SK-N-SH treated with all-trans-retinoic acid at 6 μM for 48 hours (cell line): ENCODE results near the gene SLC5A8.
A peak's percentile ranks its signal among the peaks of the same experiment; 100 is the strongest.

Experiments
- ATAC-seq: fragments of 200-7000 bp; cut with Tn5 transposase; 3 replicates; pipeline ENCODE4 v1.9.1; 2020; ENCODE audit warnings: mild to moderate bottlenecking, moderate library complexity
- ARNTL ChIP-seq: fragments of 450-650 bp; formaldehyde crosslinking; IDR thresholded peaks from 2 replicates; pipeline ENCODE4 v1.5.0; 2020; ENCODE audit warnings: low read depth, mild to moderate bottlenecking, moderate library complexity, borderline replicate concordance
- BACH2 ChIP-seq: fragments of 250-450 bp; sonication (Bioruptor Pico); IDR thresholded peaks from 2 replicates; pipeline ENCODE4 v1.9.0; 2021; ENCODE audit warnings: mild to moderate bottlenecking, borderline replicate concordance
- CREB5 ChIP-seq: fragments of 250-450 bp; sonication (Bioruptor Pico); IDR thresholded peaks from 2 replicates; pipeline ENCODE4 v1.5.1; 2020; ENCODE audit warnings: low read depth, mild to moderate bottlenecking, moderate library complexity
- CSDC2 ChIP-seq: fragments of 250-450 bp; sonication (Bioruptor Pico); IDR thresholded peaks from 2 replicates; pipeline ENCODE4 v1.5.0; 2020; ENCODE audit warnings: mild to moderate bottlenecking, moderate library complexity
- ESRRG ChIP-seq: fragments of 250-450 bp; sonication (Bioruptor Pico); IDR thresholded peaks from 2 replicates; pipeline ENCODE4 v1.6.1; 2021; ENCODE audit warnings: mild to moderate bottlenecking
- ISL1 ChIP-seq: fragments of 250-450 bp; sonication (Bioruptor Pico); IDR thresholded peaks from 2 replicates; pipeline ENCODE4 v2.1.2; 2022; ENCODE audit warnings: mild to moderate bottlenecking, moderate library complexity
- POU6F1 ChIP-seq: fragments of 250-450 bp; sonication (Bioruptor Pico); IDR thresholded peaks from 2 replicates; pipeline ENCODE4 v1.8.0; 2021; ENCODE audit warnings: low read depth, mild to moderate bottlenecking, moderate library complexity, borderline replicate concordance
- PPARA ChIP-seq: fragments of 250-450 bp; sonication (Bioruptor Pico); IDR thresholded peaks from 2 replicates; pipeline ENCODE4 v1.5.0; 2020; ENCODE audit warnings: mild to moderate bottlenecking, borderline replicate concordance
- RARB ChIP-seq: fragments of 250-450 bp; sonication (Bioruptor Pico); IDR thresholded peaks from 2 replicates; pipeline ENCODE4 v1.8.0; 2021; ENCODE audit warnings: mild to moderate bottlenecking, moderate library complexity
- SNAI2 ChIP-seq: fragments of 250-450 bp; sonication (Bioruptor Pico); IDR thresholded peaks from 2 replicates; pipeline ENCODE4 v1.5.0; 2020; ENCODE audit warnings: mild to moderate bottlenecking, moderate library complexity
- TCF4 ChIP-seq: fragments of 250-450 bp; sonication (Bioruptor Pico); IDR thresholded peaks from 2 replicates; pipeline ENCODE4 v1.8.0; 2021; ENCODE audit warnings: mild to moderate bottlenecking, moderate library complexity, borderline replicate concordance
- TOX ChIP-seq: fragments of 250-450 bp; sonication (Bioruptor Pico); IDR thresholded peaks from 2 replicates; pipeline ENCODE4 v1.8.0; 2021; ENCODE audit warnings: mild to moderate bottlenecking, moderate library complexity, borderline replicate concordance
- ZC3H10 ChIP-seq: fragments of 250-450 bp; sonication (Bioruptor Pico); IDR thresholded peaks from 2 replicates; pipeline ENCODE4 v1.5.1; 2021; ENCODE audit warnings: mild to moderate bottlenecking, moderate library complexity
- ZFP3 ChIP-seq: fragments of 250-450 bp; sonication (Bioruptor Pico); IDR thresholded peaks from 2 replicates; pipeline ENCODE4 v1.5.0; 2020; ENCODE audit warnings: mild to moderate bottlenecking, moderate library complexity
- ZFP30 ChIP-seq: fragments of 450-650 bp; formaldehyde crosslinking; IDR thresholded peaks from 2 replicates; pipeline ENCODE4 v1.5.0; 2022; ENCODE audit warnings: mild to moderate bottlenecking, moderate library complexity
- ZNF565 ChIP-seq: fragments of 450-650 bp; formaldehyde crosslinking; conservative IDR thresholded peaks from 2 replicates; pipeline ENCODE4 v1.5.0; 2020; ENCODE audit warnings: low read depth, mild to moderate bottlenecking, moderate library complexity
- ZNF70 ChIP-seq: fragments of 450-650 bp; formaldehyde crosslinking; IDR thresholded peaks from 2 replicates; pipeline ENCODE4 v1.5.0; 2020; ENCODE audit warnings: mild to moderate bottlenecking, moderate library complexity
- TF ChIP-seq, protein P1 (sequence below): fragments of 250-450 bp; sonication (Bioruptor Pico); IDR thresholded peaks from 2 replicates; pipeline ENCODE4 v1.5.1; 2021; ENCODE audit warnings: mild to moderate bottlenecking, moderate library complexity
- TF ChIP-seq, protein P2 (sequence below): fragments of 250-450 bp; sonication (Bioruptor Pico); IDR thresholded peaks from 2 replicates; pipeline ENCODE4 v1.5.0; 2020; ENCODE audit warnings: mild to moderate bottlenecking, moderate library complexity

SLC5A8 gene

DNA sequence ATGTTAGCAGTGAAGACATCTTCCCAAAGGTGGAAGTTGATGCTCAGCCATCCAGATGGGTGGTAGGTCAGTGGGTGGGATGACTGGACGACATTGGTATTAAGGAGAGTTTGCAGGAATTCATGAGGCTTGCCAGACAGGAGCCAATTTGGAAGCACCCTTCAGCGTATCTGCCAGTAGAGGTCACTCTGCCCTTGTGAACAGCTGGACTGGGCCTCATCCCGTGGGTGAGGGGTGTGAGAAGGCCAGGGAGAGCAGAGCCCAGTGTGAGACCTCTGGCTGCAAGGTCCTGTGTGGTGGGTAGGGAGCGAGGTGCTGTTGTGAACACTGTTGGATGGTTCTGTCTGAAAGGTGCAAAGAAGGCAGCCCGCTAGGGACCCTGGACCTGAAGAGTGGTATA, 37.7 kb downstream of the SLC5A8 start:
- TF ChIP-seq CSDC2 (CRISPR knock-in tag): no peak
- TF ChIP-seq CREB5 (CRISPR knock-in tag): no peak
- TF ChIP-seq BACH2: no peak
- no peak for TF ChIP-seq PPARA (CRISPR knock-in tag)
- no peak for TF ChIP-seq ISL1 (CRISPR knock-in tag)
- TF ChIP-seq SNAI2: no peak
- no peak for TF ChIP-seq ZFP30 (CRISPR knock-in tag)
- TF ChIP-seq TCF4 (CRISPR knock-in tag): no peak
- no peak for TF ChIP-seq ZNF565 (CRISPR knock-in tag)
- no peak for TF ChIP-seq TOX (CRISPR knock-in tag)
- peak; percentile 53 for ATAC-seq

GRCh38 chr12:101168001-101168400, 42.0 kb downstream of the SLC5A8 start:
- no peak for TF ChIP-seq PPARA (CRISPR knock-in tag)
- TF ChIP-seq TOX (CRISPR knock-in tag): no peak
- no peak for TF ChIP-seq ZNF565 (CRISPR knock-in tag)
- no peak for TF ChIP-seq CREB5 (CRISPR knock-in tag)
- no peak for TF ChIP-seq ZC3H10
- TF ChIP-seq ESRRG (CRISPR knock-in tag): no peak
- ATAC-seq: no peak

- ATAC-seq: no peak
- no peak for TF ChIP-seq ZNF565 (CRISPR knock-in tag)
- TF ChIP-seq CREB5 (CRISPR knock-in tag): no peak
- no peak for TF ChIP-seq ZC3H10
- no peak for TF ChIP-seq SNAI2
- no peak for TF ChIP-seq ISL1 (CRISPR knock-in tag)
- TF ChIP-seq ESRRG (CRISPR knock-in tag): no peak
- no peak for TF ChIP-seq CSDC2 (CRISPR knock-in tag)
- no peak for TF ChIP-seq ARNTL (CRISPR knock-in tag)
- TF ChIP-seq ZNF70 (CRISPR knock-in tag): no peak
- TF ChIP-seq RARB (CRISPR knock-in tag): no peak
- no peak for TF ChIP-seq ZFP30 (CRISPR knock-in tag)
- no peak for TF ChIP-seq ZFP3 (CRISPR knock-in tag)
- no peak for TF ChIP-seq POU6F1
- TF ChIP-seq, protein P1, sequence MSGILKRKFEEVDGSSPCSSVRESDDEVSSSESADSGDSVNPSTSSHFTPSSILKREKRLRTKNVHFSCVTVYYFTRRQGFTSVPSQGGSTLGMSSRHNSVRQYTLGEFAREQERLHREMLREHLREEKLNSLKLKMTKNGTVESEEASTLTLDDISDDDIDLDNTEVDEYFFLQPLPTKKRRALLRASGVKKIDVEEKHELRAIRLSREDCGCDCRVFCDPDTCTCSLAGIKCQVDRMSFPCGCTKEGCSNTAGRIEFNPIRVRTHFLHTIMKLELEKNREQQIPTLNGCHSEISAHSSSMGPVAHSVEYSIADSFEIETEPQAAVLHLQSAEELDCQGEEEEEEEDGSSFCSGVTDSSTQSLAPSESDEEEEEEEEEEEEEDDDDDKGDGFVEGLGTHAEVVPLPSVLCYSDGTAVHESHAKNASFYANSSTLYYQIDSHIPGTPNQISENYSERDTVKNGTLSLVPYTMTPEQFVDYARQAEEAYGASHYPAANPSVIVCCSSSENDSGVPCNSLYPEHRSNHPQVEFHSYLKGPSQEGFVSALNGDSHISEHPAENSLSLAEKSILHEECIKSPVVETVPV (CRISPR knock-in tag): no peak
- TF ChIP-seq, protein P2, sequence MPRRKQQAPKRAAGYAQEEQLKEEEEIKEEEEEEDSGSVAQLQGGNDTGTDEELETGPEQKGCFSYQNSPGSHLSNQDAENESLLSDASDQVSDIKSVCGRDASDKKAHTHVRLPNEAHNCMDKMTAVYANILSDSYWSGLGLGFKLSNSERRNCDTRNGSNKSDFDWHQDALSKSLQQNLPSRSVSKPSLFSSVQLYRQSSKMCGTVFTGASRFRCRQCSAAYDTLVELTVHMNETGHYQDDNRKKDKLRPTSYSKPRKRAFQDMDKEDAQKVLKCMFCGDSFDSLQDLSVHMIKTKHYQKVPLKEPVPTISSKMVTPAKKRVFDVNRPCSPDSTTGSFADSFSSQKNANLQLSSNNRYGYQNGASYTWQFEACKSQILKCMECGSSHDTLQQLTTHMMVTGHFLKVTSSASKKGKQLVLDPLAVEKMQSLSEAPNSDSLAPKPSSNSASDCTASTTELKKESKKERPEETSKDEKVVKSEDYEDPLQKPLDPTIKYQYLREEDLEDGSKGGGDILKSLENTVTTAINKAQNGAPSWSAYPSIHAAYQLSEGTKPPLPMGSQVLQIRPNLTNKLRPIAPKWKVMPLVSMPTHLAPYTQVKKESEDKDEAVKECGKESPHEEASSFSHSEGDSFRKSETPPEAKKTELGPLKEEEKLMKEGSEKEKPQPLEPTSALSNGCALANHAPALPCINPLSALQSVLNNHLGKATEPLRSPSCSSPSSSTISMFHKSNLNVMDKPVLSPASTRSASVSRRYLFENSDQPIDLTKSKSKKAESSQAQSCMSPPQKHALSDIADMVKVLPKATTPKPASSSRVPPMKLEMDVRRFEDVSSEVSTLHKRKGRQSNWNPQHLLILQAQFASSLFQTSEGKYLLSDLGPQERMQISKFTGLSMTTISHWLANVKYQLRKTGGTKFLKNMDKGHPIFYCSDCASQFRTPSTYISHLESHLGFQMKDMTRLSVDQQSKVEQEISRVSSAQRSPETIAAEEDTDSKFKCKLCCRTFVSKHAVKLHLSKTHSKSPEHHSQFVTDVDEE (CRISPR knock-in tag): no peak
These were observed 43.2 kb downstream of the SLC5A8 start for GRCh38 chr12:101166866-101167265.
